GM12878 (cell line): ENCODE results near the gene MACROD2.

Source experiments
- CUX1 ChIP-seq: IDR thresholded peaks from 2 replicates; pipeline ENCODE4 v1.6.1; 2012; ENCODE audit warnings: improper control_type of control experiment, low read depth, low read length; ENCODE audit not compliant: insufficient replicate concordance
- EP300 ChIP-seq, 2 experiments: fragments of 150-350 bp in 1 of 2; IDR thresholded peaks; 2 replicates each; pipeline ENCODE4 v1.6.1; 2011 to 2012; ENCODE audit warnings: low read depth in 2 of 2, low read length in 2 of 2, borderline replicate concordance in 1 of 2, improper control_type of control experiment in 1 of 2, inconsistent platforms in 1 of 2; ENCODE audit not compliant: control insufficient read depth in 1 of 2

DNA sequence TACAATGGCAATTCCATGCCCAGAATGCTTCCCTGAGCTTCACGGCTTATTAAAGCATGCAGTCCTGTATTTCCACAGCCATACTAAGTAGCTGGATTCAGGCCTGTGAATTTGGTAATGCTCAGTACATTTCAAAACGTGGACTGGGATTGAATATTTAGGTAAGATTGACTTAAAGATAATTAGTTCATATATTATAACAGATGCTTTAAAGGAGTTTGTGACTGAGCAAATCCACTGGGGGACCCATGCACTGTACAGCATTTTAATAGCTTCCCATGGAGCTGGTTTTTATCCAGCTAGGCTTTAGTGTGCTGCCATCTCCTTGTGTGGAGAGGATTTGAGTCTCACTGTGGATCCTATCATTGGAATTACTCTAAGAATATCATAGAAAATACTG lies 763.0 kb downstream of the MACROD2 start:
- TF ChIP-seq CUX1, result no peak
- no peak for TF ChIP-seq EP300 (IDR thresholded peaks at IDR 0.05; ENCODE audit: borderline replicate concordance in 1 of 2, control insufficient read depth in 1 of 2, low read depth in 2 of 2, low read length in 2 of 2)
